IMR-90 (cell line): ENCODE measurements around the gene NUP93. TPM values are rescaled to one million over a fixed set of nuclear protein-coding genes. Genes with fewer than 3 reads are reported as not detected.

Experiments used
- ATAC-seq: fragments of 200-7000 bp; cut with Tn5 transposase; 2 replicates; pipeline ENCODE4 v1.9.1; 2020; ENCODE audit warnings: low read depth, mild to moderate bottlenecking, moderate library complexity
- BruUV-seq: library from RNA; stranded (reverse); fragments of 400-500 nt; replicated peaks from 2 replicates; lab custom pipeline; 2021; lab: Mats Ljungman, UMichigan
- CTCF ChIA-PET: fragments of 300-600 bp; formaldehyde crosslinking; extraction: SDS; loops from one replicate; lab custom pipeline; 2021; ENCODE audit warnings: antibody characterized with exemption; lab: Yijun Ruan, JAX
- POLR2A ChIA-PET: fragments of 300-600 bp; sonication (Branson Sonifier 250); formaldehyde crosslinking; loops from one replicate; lab custom pipeline; 2022; ENCODE audit warnings: antibody characterized with exemption; ENCODE audit not compliant: unreplicated experiment; lab: Charles Lee
- DNase-seq: peaks from one replicate; pipeline ENCODE4 v3.0.0; 2013
- H2AFZ ChIP-seq: replicated peaks from 2 replicates; pipeline ENCODE3; 2013; ENCODE audit warnings: low read length, mild to moderate bottlenecking; ENCODE audit not compliant: poor library complexity
- H2AK5ac ChIP-seq: 2 replicates; pipeline ENCODE4 v1.6.1; 2013; ENCODE audit warnings: low read depth, low read length, inconsistent platforms
- H2AK9ac ChIP-seq: replicated peaks from 2 replicates; pipeline ENCODE3; 2013; ENCODE audit warnings: mild to moderate bottlenecking, low read depth, low read length, moderate library complexity; ENCODE audit not compliant: poor library complexity
- H2BK120ac ChIP-seq: 2 replicates; pipeline ENCODE4 v1.6.1; 2013; ENCODE audit warnings: low read depth, low read length, inconsistent platforms
- H2BK15ac ChIP-seq: 3 replicates; pipeline ENCODE4 v1.6.1; 2013; ENCODE audit warnings: low read depth, low read length, inconsistent platforms
- H2BK20ac ChIP-seq: 2 replicates; pipeline ENCODE4 v1.6.1; 2013; ENCODE audit warnings: low read depth, mild to moderate bottlenecking, inconsistent platforms, low read length, moderate library complexity
- H2BK5ac ChIP-seq: 2 replicates; pipeline ENCODE4 v1.6.1; 2013; ENCODE audit warnings: mild to moderate bottlenecking, low read depth, low read length, inconsistent platforms; ENCODE audit not compliant: poor library complexity, severe bottlenecking
- H3K14ac ChIP-seq: replicated peaks from 2 replicates; pipeline ENCODE4 v1.6.1; 2013; ENCODE audit warnings: low read depth, low read length, inconsistent platforms
- H3K18ac ChIP-seq: 2 replicates; pipeline ENCODE4 v1.6.1; 2013; ENCODE audit warnings: low read depth, low read length, control low read depth
- H3K23ac ChIP-seq: 2 replicates; pipeline ENCODE4 v1.6.1; 2013; ENCODE audit warnings: low read depth, low read length, inconsistent platforms
- H3K27ac ChIP-seq: 2 replicates; pipeline ENCODE4 v1.5.1; 2013; ENCODE audit warnings: mild to moderate bottlenecking, control low read depth, low read length; ENCODE audit not compliant: insufficient read depth
- H3K27me3 ChIP-seq: 2 replicates; pipeline ENCODE4 v1.6.1; 2013; ENCODE audit warnings: low read length; ENCODE audit not compliant: control insufficient read depth, insufficient read depth
- H3K36me3 ChIP-seq: 2 replicates; pipeline ENCODE4 v1.6.1; 2013; ENCODE audit warnings: low read length, mixed read lengths; ENCODE audit not compliant: control insufficient read depth, insufficient read depth
- H3K4ac ChIP-seq: 2 replicates; pipeline ENCODE4 v1.6.1; 2013; ENCODE audit warnings: low read depth, low read length, inconsistent platforms
- H3K4me1 ChIP-seq: 2 replicates; pipeline ENCODE4 v1.6.1; 2013; ENCODE audit warnings: low read length, mixed read lengths; ENCODE audit not compliant: control insufficient read depth, insufficient read depth
- H3K4me2 ChIP-seq: 2 replicates; pipeline ENCODE4 v1.6.1; 2013; ENCODE audit warnings: low read depth, mild to moderate bottlenecking, control low read depth, low read length, moderate library complexity
- H3K4me3 ChIP-seq: 2 replicates; pipeline ENCODE4 v1.5.1; 2013; ENCODE audit warnings: low read depth, mild to moderate bottlenecking, control low read depth, low read length, moderate library complexity; ENCODE audit not compliant: insufficient read depth
- H3K56ac ChIP-seq: 2 replicates; pipeline ENCODE4 v1.6.1; 2013; ENCODE audit warnings: low read length, inconsistent platforms; ENCODE audit not compliant: insufficient read depth; ENCODE audit errors: extremely low read depth
- H3K79me1 ChIP-seq, 2 experiments: 2 replicates each; pipeline ENCODE4 v1.6.1; 2013; ENCODE audit warnings: low read length in 2 of 2, inconsistent platforms in 1 of 2, low read depth in 1 of 2
- H3K9ac ChIP-seq: 2 replicates; pipeline ENCODE4 v1.6.1; 2013; ENCODE audit warnings: low read depth, low read length, control low read depth
- H3K9me1 ChIP-seq: 2 replicates; pipeline ENCODE4 v1.6.1; 2013; ENCODE audit warnings: low read length, inconsistent platforms; ENCODE audit not compliant: insufficient read depth
- H3K9me3 ChIP-seq: 2 replicates; pipeline ENCODE4 v1.6.1; 2013; ENCODE audit warnings: low read length; ENCODE audit not compliant: control insufficient read depth, insufficient read depth
- H4K20me1 ChIP-seq: 2 replicates; pipeline ENCODE4 v1.6.1; 2013; ENCODE audit warnings: low read length, inconsistent platforms; ENCODE audit not compliant: insufficient read depth
- H4K5ac ChIP-seq: 2 replicates; pipeline ENCODE4 v1.6.1; 2013; ENCODE audit warnings: mild to moderate bottlenecking, low read depth, low read length, control low read depth
- H4K8ac ChIP-seq, 2 experiments: 2 replicates each; pipeline ENCODE4 v1.6.1; 2013; ENCODE audit warnings: low read depth in 2 of 2, low read length in 2 of 2, control low read depth in 1 of 2, inconsistent platforms in 1 of 2
- H4K91ac ChIP-seq: 2 replicates; pipeline ENCODE4 v1.6.1; 2013; ENCODE audit warnings: low read depth, low read length, inconsistent platforms; ENCODE audit not compliant: insufficient read depth
- BHLHE40 ChIP-seq: fragments of 150-350 bp; IDR thresholded peaks from 2 replicates; pipeline ENCODE4 v1.6.1; 2016; ENCODE audit warnings: mild to moderate bottlenecking, low read depth, low read length
- CEBPB ChIP-seq: IDR thresholded peaks from 2 replicates; pipeline ENCODE4 v1.6.1; 2012; ENCODE audit warnings: low read depth, low read length, improper control_type of control experiment
- CHD1 ChIP-seq: IDR thresholded peaks from 2 replicates; pipeline ENCODE4 v1.6.1; 2012; ENCODE audit warnings: low read depth, low read length, improper control_type of control experiment
- ELK1 ChIP-seq: fragments of 150-350 bp; IDR thresholded peaks from 2 replicates; pipeline ENCODE4 v1.6.1; 2016; ENCODE audit warnings: low read depth, mild to moderate bottlenecking, low read length, moderate library complexity, borderline replicate concordance
- FOS ChIP-seq: fragments of 150-350 bp; IDR thresholded peaks from 2 replicates; pipeline ENCODE4 v1.6.1; 2016; ENCODE audit warnings: low read depth, low read length
- MAFK ChIP-seq: IDR thresholded peaks from 2 replicates; pipeline ENCODE4 v1.6.1; 2012; ENCODE audit warnings: low read depth, low read length, improper control_type of control experiment
- MAZ ChIP-seq: IDR thresholded peaks from 2 replicates; pipeline ENCODE4 v1.6.1; 2012; ENCODE audit warnings: low read depth, mild to moderate bottlenecking, low read length, improper control_type of control experiment, moderate library complexity, borderline replicate concordance
- POLR2A ChIP-seq: IDR thresholded peaks from 2 replicates; pipeline ENCODE4 v1.6.1; 2012; ENCODE audit warnings: mild to moderate bottlenecking, low read depth, low read length
- RAD21 ChIP-seq: IDR thresholded peaks from 2 replicates; pipeline ENCODE4 v1.6.1; 2012; ENCODE audit warnings: low read length, improper control_type of control experiment
- RCOR1 ChIP-seq: IDR thresholded peaks from 2 replicates; pipeline ENCODE4 v1.6.1; 2012; ENCODE audit warnings: mild to moderate bottlenecking, low read length, improper control_type of control experiment; ENCODE audit not compliant: insufficient replicate concordance
- RFX5 ChIP-seq: IDR thresholded peaks from 2 replicates; pipeline ENCODE4 v1.8.0; 2012; ENCODE audit warnings: low read depth, mild to moderate bottlenecking, low read length, moderate library complexity
- SMC3 ChIP-seq: fragments of 150-350 bp; IDR thresholded peaks from 2 replicates; pipeline ENCODE4 v1.6.1; 2016; ENCODE audit warnings: low read depth, mild to moderate bottlenecking, antibody characterized with exemption, low read length, moderate library complexity
- USF2 ChIP-seq: fragments of 150-350 bp; IDR thresholded peaks from 2 replicates; pipeline ENCODE4 v1.6.1; 2017; ENCODE audit warnings: mild to moderate bottlenecking, antibody characterized with exemption, low read length, low read depth
- WGBS, 2 experiments: methylation state at CpG; one replicate each; pipeline versions ENCODE4 v1.1.5 to v1.1.7; 2013; ENCODE audit warnings: missing lambda C conversion rate in 2 of 2; ENCODE audit not compliant: insufficient read length in 1 of 2; ENCODE audit errors: extremely low coverage in 2 of 2; 5-methylcytosine and 5-hydroxymethylcytosine counted together
- dilution Hi-C: fragments of 300-500 bp; cut with HindIII; formaldehyde crosslinking; loops from one replicate; pipeline ENCODE4 v1.14.3; 2018; ENCODE audit warnings: low sequenced_read_pairs; ENCODE audit not compliant: unreplicated experiment
- in situ Hi-C: fragments of 300-500 bp; cut with MboI; formaldehyde crosslinking; loops from 3 replicates; pipeline ENCODE4 v1.14.3; 2019; ENCODE audit warnings: low sequenced_read_pairs, inconsistent platforms, mixed read lengths
- intact Hi-C: fragments of 100-400 bp; cut with micrococcal nuclease; formaldehyde crosslinking; loops from 2 replicates; pipeline ENCODE4 v1.10.0; 2022
- polyA plus RNA-seq, 3 experiments: library from polyadenylated mRNA; depleted of rRNA; stranded (reverse); fragments of >200 nt; gene quantifications; 2 replicates each; pipeline ENCODE4 v1.2.3, GENCODE V29; 2012; ENCODE audit warnings: low replicate concordance in 1 of 3
- total RNA-seq: library from RNA; depleted of rRNA; stranded (reverse); fragments of >200 nt; gene quantifications from 2 replicates; pipeline ENCODE4 v1.2.3, GENCODE V29; 2012
- TF ChIP-seq, protein P1 (sequence below): conservative IDR thresholded peaks from 2 replicates; pipeline ENCODE4 v1.5.1; 2012; ENCODE audit warnings: mild to moderate bottlenecking, low read depth, low read length, improper control_type of control experiment

NUP93 gene
- total and polyA plus RNA-seq, 2 of the 4 experiments (the other 2 are of a cell fraction), result 54.6 to 72.6 TPM

DNA sequence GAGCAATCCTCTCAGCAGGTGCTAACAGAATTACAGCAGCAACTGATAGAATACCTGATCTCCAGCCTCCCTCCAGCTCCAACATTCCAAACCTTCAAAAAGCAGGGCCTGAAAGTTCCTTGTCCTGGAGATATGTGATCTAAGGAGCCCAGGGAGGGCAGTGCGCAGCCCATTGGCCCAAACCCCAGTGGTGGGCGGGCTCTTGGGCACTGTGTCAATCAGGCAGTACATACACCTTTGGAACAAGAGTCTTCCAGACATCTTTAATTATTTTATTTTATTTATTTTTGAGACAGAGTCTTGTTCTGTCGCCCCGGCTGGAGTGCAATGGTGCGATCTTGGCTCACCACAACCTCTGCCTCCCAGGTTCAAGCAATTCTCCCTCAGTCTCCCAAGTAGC lies 159.3 kb downstream of the NUP93 start:
- H4K91ac ChIP-seq, result no peak overlapping the region
- no peak overlapping the region for H2AK5ac ChIP-seq
- H3K14ac ChIP-seq, result no peak overlapping the region
- H2AFZ ChIP-seq, result no peak overlapping the region
- peaks cover 10% of the 10 kb centered on the region for H3K27me3 ChIP-seq
- H3K27ac ChIP-seq, result no peak overlapping the region
- no peak overlapping the region for H2BK5ac ChIP-seq
- no peak overlapping the region for H2BK120ac ChIP-seq
- no peak overlapping the region for H2AK9ac ChIP-seq
- no peaks in the 10 kb centered on the region for H3K79me1 ChIP-seq
- no peak overlapping the region for H4K5ac ChIP-seq
- H4K20me1 ChIP-seq, result no peaks in the 10 kb centered on the region
- ATAC-seq (no peak), DNase-seq (no peak)
- no peak overlapping the region for H3K4ac ChIP-seq
- in situ Hi-C loops (no loop called here), intact Hi-C loops (no loop called here), dilution Hi-C loops (no loop called here)
- no peak overlapping the region for H3K56ac ChIP-seq
- no peak overlapping the region for H3K4me2 ChIP-seq
- BruUV-seq, result no TSS peak
- POLR2A ChIA-PET, result no interaction called here
- H3K4me1 ChIP-seq, result no peaks in the 10 kb centered on the region
- no peak for TF ChIP-seq RCOR1
- TF ChIP-seq BHLHE40, result no peak
- no peak for TF ChIP-seq POLR2A
- no peak for TF ChIP-seq CHD1
- no peak for TF ChIP-seq RAD21
- TF ChIP-seq, protein P1, sequence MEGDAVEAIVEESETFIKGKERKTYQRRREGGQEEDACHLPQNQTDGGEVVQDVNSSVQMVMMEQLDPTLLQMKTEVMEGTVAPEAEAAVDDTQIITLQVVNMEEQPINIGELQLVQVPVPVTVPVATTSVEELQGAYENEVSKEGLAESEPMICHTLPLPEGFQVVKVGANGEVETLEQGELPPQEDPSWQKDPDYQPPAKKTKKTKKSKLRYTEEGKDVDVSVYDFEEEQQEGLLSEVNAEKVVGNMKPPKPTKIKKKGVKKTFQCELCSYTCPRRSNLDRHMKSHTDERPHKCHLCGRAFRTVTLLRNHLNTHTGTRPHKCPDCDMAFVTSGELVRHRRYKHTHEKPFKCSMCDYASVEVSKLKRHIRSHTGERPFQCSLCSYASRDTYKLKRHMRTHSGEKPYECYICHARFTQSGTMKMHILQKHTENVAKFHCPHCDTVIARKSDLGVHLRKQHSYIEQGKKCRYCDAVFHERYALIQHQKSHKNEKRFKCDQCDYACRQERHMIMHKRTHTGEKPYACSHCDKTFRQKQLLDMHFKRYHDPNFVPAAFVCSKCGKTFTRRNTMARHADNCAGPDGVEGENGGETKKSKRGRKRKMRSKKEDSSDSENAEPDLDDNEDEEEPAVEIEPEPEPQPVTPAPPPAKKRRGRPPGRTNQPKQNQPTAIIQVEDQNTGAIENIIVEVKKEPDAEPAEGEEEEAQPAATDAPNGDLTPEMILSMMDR, result no peak
- TF ChIP-seq RFX5, result no peak
- no peak for TF ChIP-seq SMC3
- no peak for TF ChIP-seq MAFK
- no peak for TF ChIP-seq FOS
- TF ChIP-seq ELK1, result no peak
- TF ChIP-seq USF2, result no peak
- no peak for TF ChIP-seq CEBPB
- TF ChIP-seq MAZ, result no peak
- no peak overlapping the region for H3K23ac ChIP-seq
- H2BK15ac ChIP-seq, result no peak overlapping the region
- H3K4me3 ChIP-seq, result no peak overlapping the region
- H3K9me1 ChIP-seq, result no peaks in the 10 kb centered on the region
- CTCF ChIA-PET, result no interaction called here
- no peak overlapping the region for H4K8ac ChIP-seq
- no peaks in the 10 kb centered on the region for H3K9me3 ChIP-seq
- no CpG with 5 or more reads among the region's 5 CpGs for WGBS, 2 experiments
- no peak overlapping the region for H3K18ac ChIP-seq
- no peak overlapping the region for H2BK20ac ChIP-seq
- no peaks in the 10 kb centered on the region for H3K36me3 ChIP-seq
- H3K9ac ChIP-seq, result no peak overlapping the region
